Lower leg skin (tissue), 3 donors: Measurements from ENCODE around the gene PANK1.

Experiments used
- CTCF ChIP-seq, 3 donors: fragments of 450-650 bp; IDR thresholded peaks; one replicate each; pipeline ENCODE4 v1.5.1; 2016; ENCODE audit warnings: antibody characterized with exemption in 3 of 3, mild to moderate bottlenecking in 3 of 3, moderate library complexity in 2 of 3
- POLR2A ChIP-seq, 2 donors: fragments of 450-650 bp; IDR thresholded peaks; one replicate each; pipeline ENCODE4 v1.6.1; 2016 to 2017; ENCODE audit warnings: antibody characterized with exemption in 2 of 2, mild to moderate bottlenecking in 1 of 2, moderate library complexity in 1 of 2

DNA sequence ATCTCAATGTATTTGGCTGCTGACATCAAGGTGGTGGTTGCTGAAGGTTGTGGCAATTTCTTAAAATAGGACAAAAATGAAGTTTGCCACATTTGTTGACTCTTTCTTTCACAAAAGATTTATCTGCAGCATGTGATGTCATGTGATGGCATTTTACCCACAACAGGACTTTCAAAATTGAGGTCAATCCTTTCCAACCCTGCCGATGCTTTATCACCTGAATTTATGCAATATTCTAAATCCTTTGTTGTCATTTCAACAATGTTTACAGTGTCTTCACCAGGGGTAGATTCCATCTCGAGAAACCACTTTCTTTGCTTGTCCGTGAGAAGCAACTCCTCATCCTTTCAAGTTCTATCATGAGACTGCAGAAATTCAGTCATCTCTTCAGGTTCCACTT is 69.0 kb downstream of the PANK1 start:
- no peak for TF ChIP-seq CTCF (IDR thresholded peaks at IDR 0.05)
- TF ChIP-seq POLR2A (IDR thresholded peaks at IDR 0.05): no peak
